Stimulated activated CD4-positive, alpha-beta T cell treated with anti-CD3 and anti-CD28 coated beads, Interleukin-15, amount 100 ng/mL, for 1 hour (primary cell): ENCODE measurements around the gene PDSS2.

Experiments
- DNase-seq, 2 donors: peaks; one replicate each; pipeline ENCODE4 v3.0.0-alpha.2; 2020; ENCODE audit warnings: low read depth in 1 of 2, low spot score in 1 of 2

The PDSS2 gene

GRCh38 chr6:107274288-107274687 is 185.1 kb downstream of the PDSS2 start:
- no peak for DNase-seq

- no peak for DNase-seq
These were observed 187.1 kb downstream of the PDSS2 start for GRCh38 chr6:107272246-107272645.

GRCh38 chr6:107271208-107271790 is 188.1 kb downstream of the PDSS2 start:
- no peak for DNase-seq

- DNase-seq, result no peak
These were observed 191.7 kb downstream of the PDSS2 start for GRCh38 chr6:107267634-107268033.

GRCh38 chr6:107267006-107267405 is 192.4 kb downstream of the PDSS2 start:
- DNase-seq, result no peak

GRCh38 chr6:107266563-107266962 is 192.8 kb downstream of the PDSS2 start:
- no peak for DNase-seq

GRCh38 chr6:107264357-107264840 is 195.0 kb downstream of the PDSS2 start:
- no peak for DNase-seq

GRCh38 chr6:107259951-107260350 is 199.4 kb downstream of the PDSS2 start:
- no peak for DNase-seq

GRCh38 chr6:107248147-107248546 is 211.2 kb downstream of the PDSS2 start:
- DNase-seq, result no peak

- no peak for DNase-seq
These were observed 212.3 kb downstream of the PDSS2 start for GRCh38 chr6:107246972-107247615.

- DNase-seq, result no peak
These were observed 213.0 kb downstream of the PDSS2 start for GRCh38 chr6:107246249-107246971.

GRCh38 chr6:107244742-107245480 is 214.5 kb downstream of the PDSS2 start:
- no peak for DNase-seq

- no peak for DNase-seq
These were observed 215.2 kb downstream of the PDSS2 start for GRCh38 chr6:107244082-107244741.

- no peak for DNase-seq
These were observed 215.9 kb downstream of the PDSS2 start for GRCh38 chr6:107243471-107243870.

GRCh38 chr6:107237992-107238660 is 221.2 kb downstream of the PDSS2 start:
- no peak for DNase-seq

GRCh38 chr6:107235511-107235910 is 223.9 kb downstream of the PDSS2 start:
- no peak for DNase-seq

- DNase-seq, result no peak
These were observed 224.4 kb downstream of the PDSS2 start for GRCh38 chr6:107235007-107235406.

- DNase-seq, result no peak
These were observed 228.1 kb downstream of the PDSS2 start for GRCh38 chr6:107231243-107231642.

- no peak for DNase-seq
These were observed 228.9 kb downstream of the PDSS2 start for GRCh38 chr6:107230448-107230847.

- no peak for DNase-seq
These were observed 229.3 kb downstream of the PDSS2 start for GRCh38 chr6:107230024-107230423.

- DNase-seq, result no peak
These were observed 230.6 kb downstream of the PDSS2 start for GRCh38 chr6:107228754-107229153.
